Stimulated activated CD4-positive, alpha-beta T cell treated with anti-CD3 and anti-CD28 coated beads, Interleukin-12 subunit alpha, Interleukin-12 subunit beta, amount 100 ng/mL, for 48 hours (primary cell): ENCODE results near the gene CHRM2.

Experiments
- DNase-seq, 3 donors: peaks; one replicate each; pipeline ENCODE4 v3.0.0-alpha.2; 2020; ENCODE audit warnings: low read depth in 2 of 3, low spot score in 1 of 3

The CHRM2 gene

GRCh38 chr7:136956671-136957070 lies 88.2 kb downstream of the CHRM2 start:
- DNase-seq = no peak

GRCh38 chr7:136957391-136957790 lies 88.9 kb downstream of the CHRM2 start:
- no peak for DNase-seq

- DNase-seq = no peak
These were observed 89.6 kb downstream of the CHRM2 start for GRCh38 chr7:136958016-136958415.

GRCh38 chr7:136964347-136964746 lies 95.9 kb downstream of the CHRM2 start:
- DNase-seq = no peak

GRCh38 chr7:136966825-136967224 lies 98.4 kb downstream of the CHRM2 start:
- DNase-seq = no peak

GRCh38 chr7:136969761-136970160 lies 101.3 kb downstream of the CHRM2 start:
- no peak for DNase-seq

GRCh38 chr7:136971776-136972175 lies 103.3 kb downstream of the CHRM2 start:
- no peak for DNase-seq

- DNase-seq = no peak
These were observed 108.2 kb downstream of the CHRM2 start for GRCh38 chr7:136976504-136977251.

- no peak for DNase-seq
These were observed 124.9 kb downstream of the CHRM2 start for GRCh38 chr7:136993377-136993776.

GRCh38 chr7:136997735-136998134 lies 129.3 kb downstream of the CHRM2 start:
- no peak for DNase-seq

- DNase-seq = no peak
These were observed 130.0 kb downstream of the CHRM2 start for GRCh38 chr7:136998495-136998894.

- no peak for DNase-seq
These were observed 132.2 kb downstream of the CHRM2 start for GRCh38 chr7:137000621-137001020.

- no peak for DNase-seq
These were observed 132.6 kb downstream of the CHRM2 start for GRCh38 chr7:137001041-137001440.

- DNase-seq = no peak
These were observed 133.0 kb downstream of the CHRM2 start for GRCh38 chr7:137001478-137001877.

GRCh38 chr7:137003086-137003485 lies 134.6 kb downstream of the CHRM2 start:
- no peak for DNase-seq

GRCh38 chr7:137003566-137003965 lies 135.1 kb downstream of the CHRM2 start:
- DNase-seq = no peak

GRCh38 chr7:137005873-137006272 lies 137.4 kb downstream of the CHRM2 start:
- DNase-seq = no peak

- DNase-seq = no peak
These were observed 137.8 kb downstream of the CHRM2 start for GRCh38 chr7:137006293-137006692.

GRCh38 chr7:137007001-137007694 lies 138.7 kb downstream of the CHRM2 start:
- no peak for DNase-seq

GRCh38 chr7:137009404-137009803 lies 141.0 kb downstream of the CHRM2 start:
- DNase-seq = no peak

- no peak for DNase-seq
These were observed 146.6 kb downstream of the CHRM2 start for GRCh38 chr7:137015015-137015414.

- DNase-seq = no peak
These were observed 148.8 kb downstream of the CHRM2 start for GRCh38 chr7:137017221-137017620.

GRCh38 chr7:137018468-137018867 lies 150.0 kb downstream of the CHRM2 start:
- no peak for DNase-seq
